Neural cell (in vitro differentiated cells): ENCODE data around the gene SLC38A4. TPM values are rescaled to one million over a fixed set of nuclear protein-coding genes. Genes with fewer than 3 reads are reported as not detected.

ENCODE experiments used
- H2AFZ ChIP-seq: fragments of 200-600, 300-800 bp; sonication (generic), shearing (Covaris generic); 2 replicates; pipeline ENCODE4 v1.6.0; 2014; ENCODE audit warnings: low read depth, mild to moderate bottlenecking, antibody characterized with exemption, low read length, moderate library complexity
- H3F3A ChIP-seq: fragments of 200-600 bp; shearing (Covaris generic); 2 replicates; pipeline ENCODE4 v1.6.1; 2016; ENCODE audit warnings: mild to moderate bottlenecking, moderate library complexity, mixed read lengths, antibody characterized with exemption, low read length; ENCODE audit not compliant: insufficient read depth, poor library complexity, severe bottlenecking
- H3K27ac ChIP-seq: fragments of 200-600, 300-800 bp; sonication (generic), shearing (Covaris generic); 2 replicates; pipeline ENCODE4 v1.5.1; 2014; ENCODE audit warnings: mild to moderate bottlenecking, low read length, moderate library complexity
- H3K27me3 ChIP-seq: fragments of 300-800, 200-600 bp; sonication (generic), shearing (Covaris generic); 2 replicates; pipeline ENCODE4 v1.6.0; 2014; ENCODE audit warnings: mild to moderate bottlenecking, low read depth, low read length, moderate library complexity; ENCODE audit not compliant: insufficient read depth
- H3K36me3 ChIP-seq: fragments of 300-800, 200-600 bp; sonication (generic), shearing (Covaris generic); 2 replicates; pipeline ENCODE4 v1.5.1; 2014; ENCODE audit warnings: mild to moderate bottlenecking, antibody characterized with exemption, low read length, moderate library complexity; ENCODE audit not compliant: insufficient read depth
- H3K4me2 ChIP-seq: fragments of 300-800, 200-600 bp; sonication (generic), shearing (Covaris generic); 2 replicates; pipeline ENCODE4 v1.6.0; 2014; ENCODE audit warnings: mild to moderate bottlenecking, low read length
- H3K4me3 ChIP-seq: fragments of 300-800, 200-600 bp; sonication (generic), shearing (Covaris generic); 2 replicates; pipeline ENCODE4 v1.5.1; 2014; ENCODE audit warnings: mild to moderate bottlenecking, low read length, moderate library complexity
- H3K79me2 ChIP-seq: fragments of 200-600 bp; shearing (Covaris generic); replicated peaks from 2 replicates; pipeline ENCODE4 v1.6.0; 2014; ENCODE audit warnings: mild to moderate bottlenecking, low read length, moderate library complexity; ENCODE audit not compliant: insufficient read depth
- H3K9ac ChIP-seq: fragments of 300-800, 200-600 bp; sonication (generic), shearing (Covaris generic); 2 replicates; pipeline ENCODE4 v1.6.1; 2016; ENCODE audit warnings: mild to moderate bottlenecking, low read length, mixed read lengths
- H3K9me2 ChIP-seq: fragments of 200-600 bp; shearing (Covaris generic); 2 replicates; pipeline ENCODE4 v1.6.1; 2016; ENCODE audit warnings: mild to moderate bottlenecking, low read length, mixed read lengths; ENCODE audit not compliant: insufficient read depth
- H3K9me3 ChIP-seq: fragments of 200-600, 300-800 bp; sonication (generic), shearing (Covaris generic); 2 replicates; pipeline ENCODE4 v1.6.1; 2016; ENCODE audit warnings: mild to moderate bottlenecking, mixed run types, low read length, moderate library complexity, mixed read lengths
- H4K20me1 ChIP-seq: fragments of 200-600 bp; shearing (Covaris generic); 2 replicates; pipeline ENCODE4 v1.6.1; 2016; ENCODE audit warnings: mild to moderate bottlenecking, mixed run types; ENCODE audit not compliant: insufficient read depth
- CTCF ChIP-seq: fragments of 450-650 bp; IDR thresholded peaks from 2 replicates; pipeline ENCODE4 v1.5.1; 2014; ENCODE audit warnings: antibody characterized with exemption, mild to moderate bottlenecking, moderate library complexity; ENCODE audit not compliant: poor library complexity, severe bottlenecking
- EP300 ChIP-seq: fragments of 450-650 bp; conservative IDR thresholded peaks from 2 replicates; pipeline ENCODE4 v1.6.1; 2014; ENCODE audit warnings: antibody characterized with exemption, mild to moderate bottlenecking, moderate library complexity; ENCODE audit not compliant: poor library complexity, severe bottlenecking
- EZH2 ChIP-seq: fragments of 200-600, 300-800 bp; shearing (Covaris generic), sonication (generic); IDR thresholded peaks from 2 replicates; pipeline ENCODE4 v1.6.1; 2014; ENCODE audit warnings: antibody characterized with exemption, low read length, borderline replicate concordance, mild to moderate bottlenecking; ENCODE audit not compliant: insufficient read depth, poor library complexity, severe bottlenecking
- MXI1 ChIP-seq: fragments of 450-650 bp; conservative IDR thresholded peaks from 2 replicates; pipeline ENCODE4 v1.6.1; 2014; ENCODE audit warnings: antibody characterized with exemption, mild to moderate bottlenecking; ENCODE audit not compliant: poor library complexity, severe bottlenecking
- POLR2AphosphoS5 ChIP-seq: IDR thresholded peaks from 2 replicates; pipeline ENCODE4 v1.6.1; 2012
- RAD21 ChIP-seq: fragments of 450-650 bp; conservative IDR thresholded peaks from 2 replicates; pipeline ENCODE4 v1.6.1; 2014; ENCODE audit warnings: antibody characterized with exemption, mild to moderate bottlenecking, moderate library complexity
- REST ChIP-seq: IDR thresholded peaks from 2 replicates; pipeline ENCODE4 v1.6.1; 2012; ENCODE audit warnings: borderline replicate concordance
- SMC3 ChIP-seq: fragments of 450-650 bp; conservative IDR thresholded peaks from 2 replicates; pipeline ENCODE4 v1.6.1; 2014; ENCODE audit warnings: antibody characterized with exemption, mild to moderate bottlenecking, moderate library complexity; ENCODE audit not compliant: poor library complexity
- TAF1 ChIP-seq: IDR thresholded peaks from 2 replicates; pipeline ENCODE4 v1.6.1; 2012; ENCODE audit warnings: low read depth
- polyA plus RNA-seq: library from polyadenylated mRNA; depleted of rRNA; stranded (reverse); fragments of >200 nt; gene quantifications from 2 replicates; pipeline ENCODE4 v1.2.3, GENCODE V29; 2014

Gene SLC38A4
- polyA plus RNA-seq, 1 donor from 2014 or later: not detected

DNA sequence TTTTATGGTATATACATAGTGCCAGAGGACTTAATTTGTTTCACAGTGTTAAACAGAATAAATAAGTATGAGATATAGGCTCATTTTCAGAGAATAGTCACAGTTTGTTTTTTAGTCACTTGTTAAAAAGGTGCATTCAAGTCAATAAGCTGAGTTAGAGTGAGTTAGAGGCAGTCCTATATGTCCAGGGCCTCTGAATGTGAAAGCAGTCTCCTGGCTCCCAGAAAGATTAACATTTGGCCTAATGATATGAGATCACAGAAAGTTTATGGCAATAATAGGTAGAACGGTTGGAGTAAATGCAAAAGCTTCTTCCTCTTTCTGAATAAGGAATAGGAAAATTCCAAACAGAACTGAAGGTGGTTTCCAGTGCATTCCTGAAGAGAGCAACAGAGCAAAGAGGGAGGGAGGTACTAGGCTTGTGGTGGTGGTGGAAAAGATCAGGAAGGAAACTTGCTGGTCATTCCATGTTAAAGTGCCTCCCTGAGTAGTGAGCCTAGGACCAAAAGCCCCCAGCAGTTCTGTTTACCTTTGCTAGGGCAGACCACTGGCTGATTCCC, 54.4 kb downstream of the SLC38A4 start:
- no peak overlapping the region for H3K27ac ChIP-seq
- H3K4me2 ChIP-seq: no peak overlapping the region
- H3K27me3 ChIP-seq: no peaks in the 10 kb centered on the region
- no peaks in the 10 kb centered on the region for H3F3A ChIP-seq
- no peak overlapping the region for H3K4me3 ChIP-seq
- H3K36me3 ChIP-seq: no peaks in the 10 kb centered on the region
- H3K9me3 ChIP-seq: no peaks in the 10 kb centered on the region
- no peaks in the 10 kb centered on the region for H4K20me1 ChIP-seq
- H3K79me2 ChIP-seq: no peaks in the 10 kb centered on the region
- no peak overlapping the region for H3K9ac ChIP-seq
- no peak overlapping the region for H2AFZ ChIP-seq
- H3K9me2 ChIP-seq: no peaks in the 10 kb centered on the region
- no peak for TF ChIP-seq POLR2AphosphoS5
- no peak for TF ChIP-seq TAF1
- no peak for TF ChIP-seq SMC3
- no peak for TF ChIP-seq EP300
- TF ChIP-seq MXI1: no peak
- TF ChIP-seq EZH2: no peak
- no peak for TF ChIP-seq RAD21
- TF ChIP-seq CTCF: no peak
- TF ChIP-seq REST: no peak

GRCh38 chr12:46770501-46771183, 55.2 kb downstream of the SLC38A4 start:
- Histone ChIP-seq H3K9ac (no peak overlapping the region), H3K9me2 (no peaks in the 10 kb centered on the region), H4K20me1 (no peaks in the 10 kb centered on the region), H3K4me2 (no peak overlapping the region), H2AFZ (no peak overlapping the region), H3K9me3 (no peaks in the 10 kb centered on the region), H3K36me3 (no peaks in the 10 kb centered on the region), H3F3A (no peaks in the 10 kb centered on the region), H3K4me3 (no peak overlapping the region), H3K27me3 (no peaks in the 10 kb centered on the region), H3K27ac (no peak overlapping the region), H3K79me2 (no peaks in the 10 kb centered on the region)
- TF ChIP-seq EP300: no peak
- no peak for TF ChIP-seq CTCF
- TF ChIP-seq SMC3: no peak
- TF ChIP-seq POLR2AphosphoS5: no peak
- TF ChIP-seq EZH2: no peak
- TF ChIP-seq RAD21: no peak
- no peak for TF ChIP-seq MXI1
